ENCODE measurements around the gene POLA1.
"Not testable (repeated sequence)": the region's sequence is repeated elsewhere in the genome, so short reads cannot be mapped to it uniquely, and the experiment has no call there.

The POLA1 gene

DNA sequence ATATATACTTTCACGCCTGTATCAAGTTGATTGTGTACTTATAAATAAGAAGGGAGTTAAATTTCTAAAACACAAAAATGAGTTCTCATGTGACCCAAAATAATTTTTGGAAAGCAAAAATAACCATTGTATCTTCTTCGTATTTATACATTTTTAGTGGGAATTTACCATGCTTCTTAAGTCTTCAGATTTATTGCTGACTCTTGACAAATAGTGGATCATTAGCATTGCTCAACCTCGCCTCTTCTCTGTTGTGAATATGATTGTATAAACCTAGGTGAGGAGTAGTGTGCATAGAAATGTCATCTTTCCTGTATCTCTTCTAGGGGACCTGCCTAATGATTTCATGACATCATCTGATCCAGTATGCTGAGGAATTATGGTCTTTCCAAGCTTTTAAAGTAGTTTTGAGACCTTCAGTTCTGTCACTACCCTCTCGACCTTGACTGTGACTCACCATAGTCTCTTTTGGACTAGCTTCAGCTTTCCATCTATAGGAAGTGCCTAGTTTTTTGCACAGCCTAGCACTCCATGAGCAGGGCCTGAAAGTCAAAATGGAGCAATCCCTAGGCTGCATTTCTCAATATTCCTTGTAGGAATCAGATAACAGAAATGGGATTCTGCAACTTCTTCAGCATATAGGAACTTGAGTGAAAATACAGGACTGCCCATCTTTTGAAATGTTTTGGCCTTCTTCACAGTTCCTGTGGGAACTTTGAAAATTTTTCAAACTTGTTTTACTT, 164.5 kb downstream of the POLA1 start:
- Mint-ChIP-seq H3K4me3 (no peak overlapping the region), H3K9me3 (no peaks in the 10 kb centered on the region), H3K27me3 (ENCODE audit: low read depth) (no peaks in the 10 kb centered on the region), H3K4me1 (ENCODE audit: low read depth) (no peaks in the 10 kb centered on the region), H3K36me3 (ENCODE audit: low read depth) (peaks cover 7% of the 10 kb centered on the region), H3K27ac (no peak overlapping the region)

DNA sequence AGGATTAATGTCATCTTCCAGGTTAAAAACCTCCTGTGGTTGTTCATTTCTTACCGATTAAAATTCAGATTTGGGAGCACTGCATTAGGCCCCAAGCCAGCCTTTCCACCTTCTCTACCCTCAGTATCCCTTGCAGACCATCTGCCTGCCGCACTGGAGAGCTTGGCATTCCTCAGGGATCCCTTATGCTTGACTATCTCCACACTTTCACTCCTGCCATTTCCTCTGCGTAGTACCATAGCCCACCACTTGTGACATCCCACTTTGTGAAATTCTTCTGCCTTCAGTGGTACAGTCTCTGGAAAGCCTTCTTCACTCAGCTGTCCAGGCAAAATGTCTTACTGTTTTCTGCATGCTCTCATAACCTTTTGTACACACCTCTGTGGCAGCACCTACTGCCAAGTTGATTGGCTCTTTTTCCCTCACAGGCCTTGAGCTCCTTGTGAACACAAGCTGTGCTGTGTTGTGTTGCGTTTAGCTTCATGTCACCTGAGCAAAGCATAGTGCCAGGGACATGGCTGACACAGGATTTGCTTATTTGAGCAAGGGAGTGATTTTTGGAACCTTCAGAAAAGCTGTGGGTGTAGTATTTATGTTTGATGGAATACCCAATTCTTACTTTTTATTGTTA, 165.6 kb downstream of the POLA1 start:
- no peaks in the 10 kb centered on the region for H3K27me3 Mint-ChIP-seq (ENCODE audit: low read depth)

DNA sequence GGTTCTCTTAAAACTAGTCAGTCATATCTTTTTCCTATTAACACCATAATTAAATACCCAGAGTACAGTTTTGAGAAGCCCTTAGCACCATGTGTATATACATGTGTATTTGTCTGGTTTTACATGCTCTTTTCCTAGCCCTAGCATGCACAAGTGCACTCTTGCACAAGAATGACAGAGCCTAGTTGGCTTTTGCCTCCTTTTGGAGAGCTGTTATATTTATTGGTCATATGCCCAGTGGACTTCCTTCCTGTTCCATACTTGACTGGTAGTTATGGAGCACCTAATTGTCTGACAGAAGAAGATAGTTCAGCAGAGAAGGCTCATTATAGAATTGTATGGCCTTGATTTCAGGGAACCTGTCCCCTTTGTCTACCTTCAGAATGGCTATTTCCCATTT, 166.4 kb downstream of the POLA1 start:
- Mint-ChIP-seq H3K9me3 (no peaks in the 10 kb centered on the region), H3K4me3 (no peak overlapping the region), H3K27me3 (ENCODE audit: low read depth) (no peaks in the 10 kb centered on the region), H3K4me1 (ENCODE audit: low read depth) (no peaks in the 10 kb centered on the region), H3K36me3 (ENCODE audit: low read depth) (peaks cover 4% of the 10 kb centered on the region), H3K27ac (no peak overlapping the region)

More for the DNA sequence above, 165.6 kb downstream of the POLA1 start:
- H3K36me3 Mint-ChIP-seq (ENCODE audit: low read depth): peaks cover 7% of the 10 kb centered on the region
- H3K4me3 Mint-ChIP-seq: no peak overlapping the region
- no peak overlapping the region for H3K27ac Mint-ChIP-seq
- no peaks in the 10 kb centered on the region for H3K9me3 Mint-ChIP-seq
- H3K4me1 Mint-ChIP-seq (ENCODE audit: low read depth): no peaks in the 10 kb centered on the region

DNA sequence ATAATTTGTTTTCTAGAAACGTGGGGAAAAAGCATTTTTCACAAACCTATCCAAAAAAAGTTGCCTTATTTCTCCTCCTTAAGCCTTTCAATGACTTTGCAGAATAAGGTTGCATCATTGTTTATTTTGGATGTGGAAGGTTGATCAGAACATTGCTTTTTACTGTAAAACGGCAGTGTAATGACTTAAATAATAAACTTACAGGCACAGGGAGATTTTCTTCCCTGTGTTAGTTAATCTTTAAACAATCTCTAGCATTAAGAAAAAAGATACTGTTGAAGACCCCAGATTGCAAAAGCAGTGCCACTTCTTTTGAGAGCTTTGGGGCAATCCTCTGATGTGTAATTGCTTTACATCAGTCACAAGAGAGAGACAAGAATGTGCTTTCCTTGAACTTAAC, 168.6 kb downstream of the POLA1 start:
- Mint-ChIP-seq H3K27me3 (ENCODE audit: low read depth) (no peaks in the 10 kb centered on the region), H3K4me1 (ENCODE audit: low read depth) (no peaks in the 10 kb centered on the region), H3K36me3 (ENCODE audit: low read depth) (peaks cover 4% of the 10 kb centered on the region), H3K4me3 (no peak overlapping the region), H3K9me3 (no peaks in the 10 kb centered on the region), H3K27ac (no peak overlapping the region)

DNA sequence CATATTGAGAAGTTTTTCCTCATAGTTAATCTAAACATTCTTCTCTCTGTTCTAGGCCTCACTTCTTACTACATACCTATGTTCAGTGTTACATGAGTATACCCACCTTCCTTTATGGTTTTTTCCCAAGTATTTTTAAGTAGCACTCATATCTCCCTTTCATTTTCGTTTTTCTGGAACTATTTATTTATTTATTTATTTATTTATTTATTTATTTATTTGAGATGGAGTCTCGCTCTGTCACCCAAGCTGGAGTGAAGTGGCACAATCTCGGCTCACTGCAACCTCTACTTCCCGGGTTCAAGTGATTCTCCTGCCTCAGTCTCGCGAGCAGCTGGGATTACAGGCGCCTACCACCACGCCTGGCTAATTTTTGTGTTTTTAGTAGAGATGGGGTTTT, 170.1 kb downstream of the POLA1 start:
- H3K36me3 Mint-ChIP-seq (ENCODE audit: low read depth); H3K27ac Mint-ChIP-seq; H3K4me3 Mint-ChIP-seq; H3K4me1 Mint-ChIP-seq (ENCODE audit: low read depth); H3K27me3 Mint-ChIP-seq (ENCODE audit: low read depth); H3K9me3 Mint-ChIP-seq: not testable (repeated sequence)

DNA sequence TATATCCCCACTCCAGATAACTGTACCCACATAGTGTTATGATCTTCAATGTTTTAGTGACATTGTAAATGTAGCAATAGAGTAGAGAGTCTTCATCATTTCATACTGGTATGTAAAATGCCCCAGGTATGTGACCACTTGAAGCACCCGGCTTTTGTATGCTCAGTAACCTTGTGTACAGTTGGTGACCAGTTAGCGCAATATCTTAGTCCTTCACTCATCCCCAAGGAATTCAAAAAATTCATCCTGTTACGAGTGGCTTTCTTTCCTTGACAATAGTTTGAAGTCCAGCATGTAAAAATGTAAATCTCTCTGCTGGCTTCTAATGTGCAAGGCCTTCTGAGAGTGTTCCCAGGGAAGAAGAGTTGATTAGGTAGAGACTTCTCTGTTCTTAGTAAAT, 176.4 kb downstream of the POLA1 start:
- Mint-ChIP-seq H3K27ac (no peak overlapping the region), H3K36me3 (ENCODE audit: low read depth) (peaks cover 7% of the 10 kb centered on the region), H3K9me3 (no peaks in the 10 kb centered on the region), H3K27me3 (ENCODE audit: low read depth) (no peaks in the 10 kb centered on the region), H3K4me3 (no peak overlapping the region), H3K4me1 (ENCODE audit: low read depth) (no peaks in the 10 kb centered on the region)

DNA sequence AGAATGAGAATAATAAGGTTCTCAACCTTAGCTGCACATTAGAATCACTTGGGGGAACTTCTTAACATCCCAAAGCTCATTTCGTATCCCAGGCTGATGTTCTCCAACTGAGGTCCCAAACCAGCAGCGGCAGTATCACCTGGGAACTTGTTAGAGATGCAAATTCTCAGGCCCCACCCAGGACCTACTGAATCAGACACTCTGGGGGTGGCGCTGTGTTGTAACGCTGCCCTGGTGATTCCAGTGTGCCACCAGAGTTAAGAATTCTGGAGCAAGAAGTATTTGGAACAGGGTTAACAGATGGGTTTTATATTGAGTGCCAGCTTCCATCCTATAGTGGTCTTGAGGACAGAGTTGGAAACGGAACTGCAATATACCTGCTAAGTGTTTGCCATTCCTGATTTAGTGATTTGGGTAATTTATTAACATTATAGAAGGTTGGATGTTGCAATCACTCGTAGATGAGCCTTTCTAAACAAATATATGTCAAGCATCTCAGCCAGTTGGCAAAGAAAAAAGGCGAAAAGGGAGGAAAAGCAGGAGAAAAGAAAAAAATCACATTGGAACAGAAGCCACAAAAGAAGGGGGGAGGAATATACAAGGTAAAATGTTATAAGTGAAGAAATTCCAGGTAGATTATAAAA, 181.0 kb downstream of the POLA1 start:
- Mint-ChIP-seq H3K4me1 (ENCODE audit: low read depth) (peaks cover 2% of the 10 kb centered on the region), H3K9me3 (no peaks in the 10 kb centered on the region), H3K27ac (no peak overlapping the region), H3K4me3 (no peak overlapping the region), H3K36me3 (ENCODE audit: low read depth) (peaks cover 2% of the 10 kb centered on the region), H3K27me3 (ENCODE audit: low read depth) (no peaks in the 10 kb centered on the region)

DNA sequence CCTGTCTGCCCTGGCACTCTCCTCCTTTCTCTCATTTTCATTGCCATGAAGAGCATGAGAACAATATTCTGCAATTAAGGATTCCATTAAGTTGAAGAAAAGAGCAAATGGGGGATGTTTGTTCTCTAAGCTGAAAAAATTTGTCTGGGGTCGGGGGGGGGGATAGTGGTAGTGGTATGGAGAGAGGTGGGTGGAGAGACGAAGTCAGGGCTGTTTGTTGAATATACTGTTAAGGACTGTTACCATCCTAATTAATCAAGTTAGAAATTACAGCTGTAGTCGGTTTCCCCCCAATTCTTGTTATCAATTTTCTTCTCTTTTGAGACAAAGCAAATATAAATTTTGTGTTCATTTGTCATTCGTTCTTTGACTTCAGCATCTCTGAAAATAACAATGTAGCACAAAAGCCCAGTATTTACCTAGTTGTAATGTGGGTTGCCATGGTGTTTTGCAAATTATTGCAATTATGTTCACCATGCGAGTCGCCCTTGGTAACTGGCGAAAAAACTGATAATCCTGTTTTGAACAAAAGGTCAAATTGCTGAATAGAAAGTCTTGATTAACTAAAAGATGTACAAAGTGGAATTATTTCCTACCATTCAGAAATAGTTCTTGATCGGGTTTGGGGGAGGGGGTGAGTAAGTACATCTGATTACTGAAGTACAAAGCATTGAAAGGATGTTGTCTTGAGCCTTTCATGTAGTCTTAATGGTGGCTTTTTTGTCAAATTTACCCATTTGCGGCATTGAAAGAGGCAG, 183.0 kb downstream of the POLA1 start:
- no peaks in the 10 kb centered on the region for H3K27me3 Mint-ChIP-seq (ENCODE audit: low read depth)
- H3K4me1 Mint-ChIP-seq (ENCODE audit: low read depth): peaks cover 4% of the 10 kb centered on the region
- H3K36me3 Mint-ChIP-seq (ENCODE audit: low read depth): peaks cover 2% of the 10 kb centered on the region
- no peak overlapping the region for H3K4me3 Mint-ChIP-seq
- no peak overlapping the region for H3K27ac Mint-ChIP-seq
- H3K9me3 Mint-ChIP-seq: no peaks in the 10 kb centered on the region

DNA sequence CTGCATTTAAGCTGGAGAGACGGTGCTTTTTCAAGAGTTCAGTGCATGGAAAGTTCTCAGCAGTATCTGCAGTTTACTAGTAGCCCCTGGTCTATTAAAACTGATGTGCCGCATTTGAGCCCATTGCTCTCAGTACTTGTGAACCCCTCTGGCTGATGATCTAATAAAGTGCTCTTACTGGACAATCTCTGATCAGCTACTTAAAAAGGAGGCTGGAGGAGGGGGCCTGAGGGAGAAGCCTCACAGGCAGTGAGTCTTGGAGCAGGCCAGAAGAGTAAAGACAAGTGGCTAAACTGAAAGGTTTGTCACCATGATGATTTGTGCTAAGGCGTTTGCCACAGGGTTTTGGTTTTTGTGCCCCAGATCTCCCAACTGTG, 183.6 kb downstream of the POLA1 start:
- H3K4me3 Mint-ChIP-seq: no peak overlapping the region

DNA sequence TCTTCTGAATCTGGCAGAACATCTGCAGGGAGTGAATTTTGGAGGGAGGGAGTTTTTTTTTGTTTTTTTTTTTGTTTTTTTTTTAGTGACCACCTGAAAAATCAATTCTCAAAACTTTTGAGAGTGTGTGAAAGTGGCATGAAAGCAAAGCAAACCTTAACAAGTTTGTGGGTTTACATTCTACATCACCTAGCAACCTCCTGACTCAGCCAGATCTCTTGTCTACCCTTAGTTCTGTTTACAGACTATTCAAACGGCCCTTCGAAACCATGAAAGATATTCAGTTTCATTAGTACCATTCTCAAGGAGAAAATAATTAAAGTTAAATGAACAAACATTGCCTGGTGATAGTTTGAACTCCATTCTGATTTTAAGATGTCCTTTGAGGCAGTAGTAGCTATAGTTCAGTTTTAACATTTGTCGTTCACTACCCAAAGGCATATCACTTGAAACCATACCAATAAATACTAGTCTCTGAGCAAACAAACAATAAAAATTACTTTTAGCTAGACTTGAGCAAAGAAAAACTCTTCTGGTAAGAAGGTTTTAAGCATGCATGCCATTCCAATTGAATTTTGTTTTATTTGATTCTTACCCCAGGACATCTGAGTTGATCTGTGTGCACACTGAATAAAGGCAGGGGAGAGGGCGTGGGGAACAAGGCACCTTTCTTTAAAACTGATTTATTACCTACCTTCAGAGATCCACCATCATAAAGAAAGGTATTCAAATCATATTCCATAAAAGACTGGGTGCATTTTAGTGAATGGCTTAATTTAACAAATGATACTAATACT, 184.3 kb downstream of the POLA1 start:
- no peak overlapping the region for H3K4me3 Mint-ChIP-seq
- H3K27me3 Mint-ChIP-seq (ENCODE audit: low read depth): no peaks in the 10 kb centered on the region
- no peaks in the 10 kb centered on the region for H3K9me3 Mint-ChIP-seq
- peaks cover 4% of the 10 kb centered on the region for H3K4me1 Mint-ChIP-seq (ENCODE audit: low read depth)
- peaks cover 2% of the 10 kb centered on the region for H3K36me3 Mint-ChIP-seq (ENCODE audit: low read depth)
- no peak overlapping the region for H3K27ac Mint-ChIP-seq

More for the DNA sequence above, 183.6 kb downstream of the POLA1 start:
- no peak overlapping the region for H3K27ac Mint-ChIP-seq
- no peaks in the 10 kb centered on the region for H3K27me3 Mint-ChIP-seq (ENCODE audit: low read depth)
- peaks cover 4% of the 10 kb centered on the region for H3K4me1 Mint-ChIP-seq (ENCODE audit: low read depth)
- H3K36me3 Mint-ChIP-seq (ENCODE audit: low read depth): peaks cover 2% of the 10 kb centered on the region
- H3K9me3 Mint-ChIP-seq: no peaks in the 10 kb centered on the region

DNA sequence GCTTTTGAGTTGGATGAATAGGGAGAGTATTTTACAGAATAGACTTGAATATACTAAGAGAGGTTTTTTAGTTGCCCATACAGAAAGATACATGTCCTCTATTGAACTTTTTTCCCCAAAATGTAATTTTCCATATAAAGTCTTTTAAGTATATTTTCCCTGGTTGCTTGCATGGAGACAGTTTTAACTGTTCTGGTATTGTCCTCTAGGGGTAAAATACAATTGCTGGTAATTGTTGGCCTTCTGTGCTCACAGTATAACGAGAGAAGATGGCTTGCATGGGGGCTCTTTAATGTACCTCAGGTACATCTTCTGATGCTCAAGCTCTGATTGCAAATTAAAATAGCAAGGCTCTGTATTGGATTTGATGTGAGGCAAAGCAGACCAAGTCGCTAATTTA, 186.0 kb downstream of the POLA1 start:
- no peaks in the 10 kb centered on the region for H3K27me3 Mint-ChIP-seq (ENCODE audit: low read depth)
- no peaks in the 10 kb centered on the region for H3K9me3 Mint-ChIP-seq
- H3K36me3 Mint-ChIP-seq (ENCODE audit: low read depth): peaks cover 2% of the 10 kb centered on the region
- no peak overlapping the region for H3K27ac Mint-ChIP-seq
- peaks cover 4% of the 10 kb centered on the region for H3K4me1 Mint-ChIP-seq (ENCODE audit: low read depth)
- H3K4me3 Mint-ChIP-seq: no peak overlapping the region

DNA sequence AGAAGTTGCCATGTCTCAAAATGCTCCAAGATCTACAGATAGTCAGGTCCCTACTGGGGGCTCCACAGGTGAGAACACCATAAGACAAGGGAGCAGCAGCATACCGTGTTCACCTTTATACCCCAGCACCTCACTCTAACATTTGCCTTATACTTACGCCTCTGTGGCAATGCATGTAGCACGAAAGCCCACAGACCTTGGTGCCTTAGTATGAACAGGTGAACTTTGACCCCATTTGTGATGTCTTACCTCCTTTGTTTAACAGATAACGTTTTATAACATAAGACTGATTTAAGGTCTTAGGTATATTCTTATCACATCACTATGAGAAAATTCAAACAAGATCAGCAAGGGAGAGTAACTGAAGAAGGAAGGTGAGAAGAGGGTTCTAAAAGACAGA, 193.2 kb downstream of the POLA1 start:
- Mint-ChIP-seq H3K4me3 (no peak overlapping the region), H3K4me1 (ENCODE audit: low read depth) (no peaks in the 10 kb centered on the region), H3K27me3 (ENCODE audit: low read depth) (no peaks in the 10 kb centered on the region), H3K27ac (no peak overlapping the region), H3K36me3 (ENCODE audit: low read depth) (peaks cover 5% of the 10 kb centered on the region), H3K9me3 (no peaks in the 10 kb centered on the region)

DNA sequence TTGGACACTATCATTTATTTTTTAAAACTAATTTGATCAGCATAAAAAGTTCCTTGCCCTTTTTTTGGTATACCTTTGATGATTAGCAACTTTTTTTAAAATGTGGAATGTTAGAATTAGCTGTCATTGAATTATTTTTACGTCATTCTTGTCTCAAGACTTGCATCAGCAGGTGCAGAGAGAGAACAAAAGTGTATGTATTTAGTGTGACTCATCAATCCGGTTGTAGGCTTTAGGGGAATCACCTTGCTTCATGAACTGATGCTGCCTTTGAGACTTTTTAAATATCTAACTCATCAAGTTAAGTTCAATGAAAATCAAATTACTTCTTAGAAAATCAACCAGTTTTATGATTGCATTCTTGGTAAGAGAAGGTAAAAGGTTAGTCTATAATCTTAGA, 197.0 kb downstream of the POLA1 start:
- Mint-ChIP-seq H3K36me3 (ENCODE audit: low read depth) (peaks cover 12% of the 10 kb centered on the region), H3K4me1 (ENCODE audit: low read depth) (no peaks in the 10 kb centered on the region), H3K4me3 (no peak overlapping the region), H3K27me3 (ENCODE audit: low read depth) (no peaks in the 10 kb centered on the region), H3K9me3 (no peaks in the 10 kb centered on the region), H3K27ac (no peak overlapping the region)

DNA sequence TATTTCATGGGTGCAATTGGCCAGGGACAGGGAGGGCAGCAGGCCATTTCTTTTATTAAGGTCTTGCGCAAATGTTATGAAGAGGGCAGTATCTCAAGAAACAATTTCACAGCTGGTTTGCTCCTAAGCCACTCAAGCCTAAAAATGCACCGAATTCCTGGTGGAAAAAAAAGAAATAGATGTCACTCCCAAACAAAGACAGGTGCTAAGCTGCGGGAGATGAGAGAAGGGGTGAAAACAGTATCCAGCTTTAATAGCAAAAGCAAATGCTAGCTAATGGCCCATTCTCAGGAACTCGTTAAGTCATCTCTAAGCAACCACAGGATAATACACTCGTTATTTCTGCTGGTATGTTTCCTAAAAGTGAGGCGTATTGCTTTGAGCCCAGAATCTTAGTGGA, 205.7 kb downstream of the POLA1 start:
- no peaks in the 10 kb centered on the region for H3K4me1 Mint-ChIP-seq (ENCODE audit: low read depth)
- no peak overlapping the region for H3K27ac Mint-ChIP-seq
- H3K36me3 Mint-ChIP-seq (ENCODE audit: low read depth): peaks cover 8% of the 10 kb centered on the region
- H3K27me3 Mint-ChIP-seq (ENCODE audit: low read depth): no peaks in the 10 kb centered on the region
- no peaks in the 10 kb centered on the region for H3K9me3 Mint-ChIP-seq
- H3K4me3 Mint-ChIP-seq: no peak overlapping the region
